Neural progenitor cell (in vitro differentiated cells): ENCODE data around the gene DNASE1L3. TPM values are rescaled to one million over a fixed set of nuclear protein-coding genes. Genes with fewer than 3 reads are reported as not detected.

Experiments used
- DNase-seq: peaks from one replicate; pipeline ENCODE4 v3.0.0-alpha.2; 2016; ENCODE audit warnings: low spot score
- H2AFZ ChIP-seq: fragments of 200-600 bp; sonication (generic); replicated peaks from 2 replicates; pipeline ENCODE4 v1.6.1; 2016; ENCODE audit warnings: antibody characterized with exemption
- H3F3A ChIP-seq: fragments of 200-600 bp; sonication (generic); 2 replicates; pipeline ENCODE4 v1.6.1; 2016; ENCODE audit warnings: antibody characterized with exemption, low read depth
- H3K27ac ChIP-seq: fragments of 200-600 bp; sonication (generic); 2 replicates; pipeline ENCODE4 v1.5.1; 2016; ENCODE audit warnings: mild to moderate bottlenecking
- H3K27me3 ChIP-seq: fragments of 200-600 bp; sonication (generic); 2 replicates; pipeline ENCODE4 v1.6.1; 2016; ENCODE audit warnings: mild to moderate bottlenecking, moderate library complexity
- H3K36me3 ChIP-seq: fragments of 200-600 bp; sonication (generic); 2 replicates; pipeline ENCODE4 v1.5.1; 2016
- H3K4me1 ChIP-seq: fragments of 200-600 bp; sonication (generic); 2 replicates; pipeline ENCODE4 v1.6.1; 2016; ENCODE audit warnings: mixed run types
- H3K4me2 ChIP-seq: fragments of 200-600 bp; sonication (generic); 2 replicates; pipeline ENCODE4 v1.6.1; 2016
- H3K4me3 ChIP-seq: fragments of 200-600 bp; sonication (generic); 2 replicates; pipeline ENCODE4 v1.5.1; 2016
- H3K79me2 ChIP-seq: fragments of 200-600 bp; sonication (generic); 2 replicates; pipeline ENCODE4 v1.6.1; 2016; ENCODE audit warnings: low read depth
- H3K9ac ChIP-seq: fragments of 200-600 bp; sonication (generic); 2 replicates; pipeline ENCODE4 v1.6.1; 2016
- H3K9me3 ChIP-seq: fragments of 200-600 bp; sonication (generic); 2 replicates; pipeline ENCODE4 v1.5.1; 2016; ENCODE audit warnings: low read depth
- H4K20me1 ChIP-seq: fragments of 200-600 bp; sonication (generic); 2 replicates; pipeline ENCODE4 v1.6.1; 2016; ENCODE audit warnings: low read depth
- H3K27ac Mint-ChIP-seq: 3 replicates; pipeline ENCODE4 v1.8.0; 2021; ENCODE audit warnings: mixed read lengths
- H3K27me3 Mint-ChIP-seq: 2 replicates; pipeline ENCODE4 v1.8.0; 2022; ENCODE audit warnings: low read depth, mild to moderate bottlenecking, inconsistent platforms, moderate library complexity, mixed read lengths; ENCODE audit not compliant: insufficient read depth
- H3K36me3 Mint-ChIP-seq: 3 replicates; pipeline ENCODE4 v1.8.0; 2021; ENCODE audit warnings: mixed read lengths
- H3K4me1 Mint-ChIP-seq: 3 replicates; pipeline ENCODE4 v1.8.0; 2021; ENCODE audit warnings: mixed read lengths
- H3K4me3 Mint-ChIP-seq: 3 replicates; pipeline ENCODE4 v1.8.0; 2021; ENCODE audit warnings: mild to moderate bottlenecking, moderate library complexity, mixed read lengths
- H3K9me3 Mint-ChIP-seq: 3 replicates; pipeline ENCODE4 v1.8.0; 2020; ENCODE audit warnings: mixed read lengths
- EZH2 ChIP-seq: fragments of 200-600 bp; sonication (generic); IDR thresholded peaks from 2 replicates; pipeline ENCODE4 v1.6.1; 2017; ENCODE audit warnings: antibody characterized with exemption, mild to moderate bottlenecking, moderate library complexity
- EZH2phosphoT487 ChIP-seq: fragments of 200-600 bp; sonication (generic); IDR thresholded peaks from 2 replicates; pipeline ENCODE4 v1.6.1; 2017; ENCODE audit warnings: antibody characterized with exemption
- total RNA-seq: library from RNA; depleted of rRNA; stranded (reverse); fragments of >200 nt; gene quantifications from 2 replicates; pipeline ENCODE4 v1.2.3, GENCODE V29; 2015; ENCODE audit warnings: low replicate concordance
- TF ChIP-seq, protein P1 (sequence below): fragments of 200-600 bp; sonication (generic); IDR thresholded peaks from 2 replicates; pipeline ENCODE4 v1.5.1; 2017; ENCODE audit warnings: antibody characterized with exemption, mild to moderate bottlenecking

The DNASE1L3 gene
- total RNA-seq, 1 donor from 2014 or later: not detected

DNA sequence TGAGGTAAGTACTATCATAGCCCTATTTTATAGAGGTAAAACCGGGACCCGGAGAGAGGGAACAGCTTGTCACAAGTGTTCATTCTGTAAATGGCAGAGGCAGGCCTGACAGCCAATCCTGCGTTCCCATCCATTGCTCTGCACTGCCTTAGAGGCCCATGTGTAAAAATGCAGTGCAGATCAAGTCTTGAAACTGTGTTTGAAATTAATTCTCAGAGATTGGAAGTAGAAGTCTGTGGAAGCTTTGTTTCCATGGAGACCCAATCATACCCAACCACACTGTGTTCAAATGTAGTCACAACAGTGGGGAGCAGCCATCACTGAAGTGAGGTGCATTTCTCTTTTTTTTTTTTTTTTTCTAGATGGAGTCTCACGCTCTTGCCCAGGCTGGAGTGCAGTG is 13.1 kb upstream of the DNASE1L3 start:
- no peak overlapping the region for H3K27ac ChIP-seq
- H3K36me3 Mint-ChIP-seq: no peaks in the 10 kb centered on the region
- no peak overlapping the region for H3K4me3 ChIP-seq

DNA sequence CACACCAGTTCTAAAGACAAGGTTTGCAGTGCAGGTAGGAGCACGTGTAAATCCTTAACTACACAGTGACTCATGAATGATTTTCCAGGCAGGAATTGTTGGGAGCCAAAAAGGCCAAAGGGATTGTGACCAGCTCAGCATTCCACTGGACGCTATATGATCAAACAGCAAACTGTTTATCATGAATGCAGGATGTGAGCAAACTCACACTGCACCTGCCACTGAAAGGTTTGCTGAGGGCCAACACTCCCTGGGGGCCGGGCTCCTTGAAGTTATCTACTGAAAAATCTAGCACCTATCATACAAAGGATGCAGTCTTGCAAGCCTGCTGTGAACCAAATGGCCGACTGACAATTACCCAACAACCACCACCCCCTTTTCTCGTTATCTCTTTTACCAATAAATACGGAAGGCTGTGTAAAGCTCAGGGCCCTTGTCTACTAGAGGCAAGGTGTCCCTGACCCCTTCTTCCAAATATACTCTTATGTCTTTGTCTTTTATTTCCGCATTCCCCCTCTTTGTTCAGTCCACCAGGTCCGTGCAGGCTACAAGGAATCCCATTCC is 11.5 kb upstream of the DNASE1L3 start:
- H3K27ac Mint-ChIP-seq: peak overlapping the region; percentile 2
- Histone ChIP-seq H3K4me1 (no peaks in the 10 kb centered on the region), H3K27ac (no peak overlapping the region), H4K20me1 (no peaks in the 10 kb centered on the region), H3F3A (no peaks in the 10 kb centered on the region), H2AFZ (no peak overlapping the region), H3K27me3 (peaks cover 11% of the 10 kb centered on the region), H3K4me3 (no peak overlapping the region), H3K36me3 (no peaks in the 10 kb centered on the region), H3K79me2 (no peaks in the 10 kb centered on the region), H3K9me3 (no peaks in the 10 kb centered on the region), H3K4me2 (no peak overlapping the region), H3K9ac (no peak overlapping the region)
- TF ChIP-seq, protein P1, sequence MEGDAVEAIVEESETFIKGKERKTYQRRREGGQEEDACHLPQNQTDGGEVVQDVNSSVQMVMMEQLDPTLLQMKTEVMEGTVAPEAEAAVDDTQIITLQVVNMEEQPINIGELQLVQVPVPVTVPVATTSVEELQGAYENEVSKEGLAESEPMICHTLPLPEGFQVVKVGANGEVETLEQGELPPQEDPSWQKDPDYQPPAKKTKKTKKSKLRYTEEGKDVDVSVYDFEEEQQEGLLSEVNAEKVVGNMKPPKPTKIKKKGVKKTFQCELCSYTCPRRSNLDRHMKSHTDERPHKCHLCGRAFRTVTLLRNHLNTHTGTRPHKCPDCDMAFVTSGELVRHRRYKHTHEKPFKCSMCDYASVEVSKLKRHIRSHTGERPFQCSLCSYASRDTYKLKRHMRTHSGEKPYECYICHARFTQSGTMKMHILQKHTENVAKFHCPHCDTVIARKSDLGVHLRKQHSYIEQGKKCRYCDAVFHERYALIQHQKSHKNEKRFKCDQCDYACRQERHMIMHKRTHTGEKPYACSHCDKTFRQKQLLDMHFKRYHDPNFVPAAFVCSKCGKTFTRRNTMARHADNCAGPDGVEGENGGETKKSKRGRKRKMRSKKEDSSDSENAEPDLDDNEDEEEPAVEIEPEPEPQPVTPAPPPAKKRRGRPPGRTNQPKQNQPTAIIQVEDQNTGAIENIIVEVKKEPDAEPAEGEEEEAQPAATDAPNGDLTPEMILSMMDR: no peak
- TF ChIP-seq EZH2phosphoT487 (no peak), EZH2 (no peak)
- no peak overlapping the region for H3K4me3 Mint-ChIP-seq
- peaks cover 3% of the 10 kb centered on the region for H3K4me1 Mint-ChIP-seq
- DNase-seq: no peak
- no peaks in the 10 kb centered on the region for H3K9me3 Mint-ChIP-seq
- H3K36me3 Mint-ChIP-seq: no peaks in the 10 kb centered on the region
- peaks cover 12% of the 10 kb centered on the region for H3K27me3 Mint-ChIP-seq

More for the DNA sequence above, 13.1 kb upstream of the DNASE1L3 start:
- no peak for TF ChIP-seq EZH2phosphoT487
- TF ChIP-seq EZH2: no peak
- TF ChIP-seq, protein P1: no peak
- Histone ChIP-seq H3F3A (no peaks in the 10 kb centered on the region), H2AFZ (no peak overlapping the region), H4K20me1 (no peaks in the 10 kb centered on the region), H3K4me2 (no peak overlapping the region), H3K36me3 (no peaks in the 10 kb centered on the region), H3K79me2 (no peaks in the 10 kb centered on the region), H3K9me3 (no peaks in the 10 kb centered on the region), H3K27me3 (peaks cover 11% of the 10 kb centered on the region), H3K9ac (no peak overlapping the region), H3K4me1 (no peaks in the 10 kb centered on the region)
- H3K27ac Mint-ChIP-seq: no peak overlapping the region
- H3K4me1 Mint-ChIP-seq: no peaks in the 10 kb centered on the region
- H3K27me3 Mint-ChIP-seq: peaks cover 12% of the 10 kb centered on the region
- no peaks in the 10 kb centered on the region for H3K9me3 Mint-ChIP-seq
- DNase-seq: no peak
- H3K4me3 Mint-ChIP-seq: no peak overlapping the region

DNA sequence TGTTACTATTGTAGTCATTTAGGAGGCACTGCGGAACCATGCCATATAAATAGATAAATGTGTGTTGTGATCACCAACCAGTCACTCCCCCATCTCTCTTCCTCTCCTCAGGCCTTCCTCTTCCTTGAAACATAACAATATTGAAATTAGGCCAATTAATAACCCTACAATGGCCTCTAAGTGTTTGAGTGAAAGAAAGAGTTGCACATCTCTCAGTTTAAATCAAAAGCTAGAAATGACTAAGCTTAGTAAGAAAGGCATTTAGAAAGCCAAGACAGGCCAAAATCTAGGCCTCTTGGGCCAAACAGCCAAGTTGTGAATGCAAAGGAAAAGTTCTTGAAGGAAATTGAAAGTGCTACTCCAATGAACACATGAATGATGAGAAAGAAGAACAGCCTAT is 8.1 kb upstream of the DNASE1L3 start:
- no peak overlapping the region for H3K27ac Mint-ChIP-seq
- H3K4me3 Mint-ChIP-seq: no peak overlapping the region

More for the DNA sequence above, 8.1 kb upstream of the DNASE1L3 start:
- H3K36me3 ChIP-seq: no peaks in the 10 kb centered on the region
- peaks cover 7% of the 10 kb centered on the region for H3F3A ChIP-seq
- no peak for TF ChIP-seq EZH2phosphoT487
- TF ChIP-seq, protein P1: no peak
- TF ChIP-seq EZH2: no peak
- H3K4me3 ChIP-seq: no peak overlapping the region
- H3K27me3 ChIP-seq: peaks cover 11% of the 10 kb centered on the region
- Mint-ChIP-seq H3K36me3 (no peaks in the 10 kb centered on the region), H3K27me3 (peaks cover 10% of the 10 kb centered on the region), H3K9me3 (no peaks in the 10 kb centered on the region), H3K4me1 (peaks cover 7% of the 10 kb centered on the region)
- H2AFZ ChIP-seq: no peak overlapping the region
- H3K27ac ChIP-seq: no peak overlapping the region
- peaks cover 4% of the 10 kb centered on the region for H4K20me1 ChIP-seq
- no peaks in the 10 kb centered on the region for H3K79me2 ChIP-seq
- no peak for DNase-seq
- H3K9ac ChIP-seq: no peak overlapping the region
- no peak overlapping the region for H3K4me2 ChIP-seq
- H3K4me1 ChIP-seq: peaks cover 3% of the 10 kb centered on the region
- no peaks in the 10 kb centered on the region for H3K9me3 ChIP-seq
